ENCODE measurements around the gene GDF11.

The GDF11 gene

DNA sequence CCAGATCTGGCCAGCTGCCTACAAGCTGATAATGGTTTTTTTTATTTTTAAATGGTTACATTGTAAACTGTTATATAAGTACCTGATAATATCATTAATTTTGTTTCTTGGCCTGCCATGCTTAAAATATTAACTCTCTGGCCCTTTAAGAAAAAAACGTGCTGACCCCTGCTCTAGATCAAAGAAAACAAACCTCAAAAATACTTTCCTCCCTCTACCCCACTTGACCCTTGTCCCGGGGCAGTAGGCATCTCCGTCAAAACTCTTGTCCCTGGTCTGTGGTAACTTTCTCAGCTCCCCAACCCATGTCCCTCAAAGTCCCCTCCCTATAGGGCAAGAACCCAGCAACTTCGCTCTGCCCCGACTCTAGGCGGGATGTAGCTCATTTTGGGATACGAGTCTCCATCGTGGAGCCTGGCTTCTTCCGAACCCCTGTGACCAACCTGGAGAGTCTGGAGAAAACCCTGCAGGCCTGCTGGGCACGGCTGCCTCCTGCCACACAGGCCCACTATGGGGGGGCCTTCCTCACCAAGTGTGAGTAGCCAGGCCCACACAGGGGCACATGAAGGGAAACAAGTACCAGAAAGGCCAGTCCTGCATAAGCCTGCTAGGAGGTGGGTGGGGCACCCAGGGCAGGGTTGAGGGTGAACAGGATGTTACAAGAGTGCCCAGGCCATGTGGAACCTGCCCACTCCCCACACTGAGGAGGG is 19.3 kb upstream of the GDF11 start:
- FAIRE-seq: no peak

DNA sequence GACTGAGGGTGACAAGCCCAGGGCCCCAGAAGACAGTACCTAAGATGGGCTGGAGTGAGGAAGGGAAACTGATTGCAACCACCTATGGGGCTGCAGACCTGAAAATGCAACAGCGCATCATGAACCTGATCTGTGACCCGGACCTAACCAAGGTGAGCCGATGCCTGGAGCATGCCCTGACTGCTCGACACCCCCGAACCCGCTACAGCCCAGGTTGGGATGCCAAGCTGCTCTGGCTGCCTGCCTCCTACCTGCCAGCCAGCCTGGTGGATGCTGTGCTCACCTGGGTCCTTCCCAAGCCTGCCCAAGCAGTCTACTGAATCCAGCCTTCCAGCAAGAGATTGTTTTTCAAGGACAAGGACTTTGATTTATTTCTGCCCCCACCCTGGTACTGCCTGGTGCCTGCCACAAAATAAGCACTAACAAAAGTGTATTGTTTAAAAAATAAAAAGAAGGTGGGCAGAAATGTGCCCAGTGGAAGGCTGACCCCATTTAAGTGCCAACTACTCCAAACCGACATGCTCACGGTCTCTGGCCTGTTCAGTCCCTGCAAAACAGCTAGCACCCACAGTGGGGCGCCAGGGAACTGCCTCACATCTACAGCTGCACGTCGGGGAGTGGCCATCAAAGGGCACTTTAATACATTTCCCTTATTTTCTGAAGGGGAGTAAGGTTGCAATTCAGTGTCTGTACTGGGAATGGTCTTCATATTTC is 18.5 kb upstream of the GDF11 start:
- DNase-seq (ENCODE audit: low spot score): no peak
- no peak for FAIRE-seq

More for the DNA sequence above, 19.3 kb upstream of the GDF11 start:
- DNase-seq (ENCODE audit: low spot score): no peak

DNA sequence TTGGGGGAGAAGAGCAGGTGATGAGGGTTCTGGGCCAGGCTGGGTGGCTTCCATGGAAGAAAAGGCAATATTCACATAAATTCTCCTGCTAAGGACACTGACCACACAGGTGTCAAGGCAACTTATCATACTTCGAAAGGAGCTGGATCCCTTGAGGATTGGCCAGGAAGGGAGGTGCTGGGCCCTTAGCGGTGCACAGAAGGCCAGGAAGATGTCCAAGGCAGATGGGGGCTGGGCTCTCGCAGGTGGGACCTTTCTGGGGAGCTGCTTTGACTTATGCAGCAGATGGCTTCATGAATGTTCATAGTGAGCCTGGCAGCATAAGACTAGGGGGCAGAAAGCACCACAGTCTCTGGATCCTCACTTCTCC is 18.0 kb upstream of the GDF11 start:
- DNase-seq (ENCODE audit: low spot score) (no peak), FAIRE-seq (no peak)

DNA sequence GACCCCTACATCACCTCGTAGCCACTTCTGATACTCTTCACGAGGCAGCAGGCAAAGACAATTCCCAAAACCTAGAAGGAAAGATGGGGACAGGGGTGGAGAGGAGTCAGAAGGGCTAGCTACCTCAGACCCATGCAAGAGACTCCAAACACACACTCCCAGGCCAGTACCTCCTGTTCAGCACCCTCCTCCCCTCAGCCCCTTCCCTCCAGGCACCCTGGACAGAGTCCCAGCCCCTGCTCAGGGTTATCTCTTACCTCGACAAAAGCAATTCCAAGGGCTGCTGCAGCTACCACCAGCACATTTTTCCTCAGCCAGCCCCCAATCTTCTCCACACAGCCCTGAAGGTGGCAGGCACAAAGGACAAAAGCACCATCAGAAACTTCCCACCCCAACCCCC is 17.4 kb upstream of the GDF11 start:
- FAIRE-seq (no peak), DNase-seq (ENCODE audit: low spot score) (no peak)

DNA sequence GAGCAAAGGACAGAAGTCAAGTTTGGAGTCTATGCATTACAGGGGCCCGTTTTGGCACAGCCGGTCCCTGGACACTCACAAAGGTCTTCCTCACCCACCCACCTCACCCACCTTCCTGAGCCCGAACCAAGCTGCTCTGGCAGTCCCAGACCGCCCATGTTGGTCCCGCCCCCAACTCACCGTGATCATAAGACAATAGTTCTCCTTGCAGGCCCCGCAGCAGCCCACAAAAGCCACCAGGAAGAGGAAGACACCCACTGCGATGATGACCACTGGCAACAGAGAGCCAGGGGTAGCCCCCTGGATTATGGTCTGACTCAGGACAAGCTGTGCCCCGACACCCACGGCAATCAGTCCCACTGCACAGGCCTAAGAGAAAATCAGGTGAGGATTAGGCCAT is 16.0 kb upstream of the GDF11 start:
- DNase-seq (ENCODE audit: low spot score) (no peak), FAIRE-seq (no peak)

DNA sequence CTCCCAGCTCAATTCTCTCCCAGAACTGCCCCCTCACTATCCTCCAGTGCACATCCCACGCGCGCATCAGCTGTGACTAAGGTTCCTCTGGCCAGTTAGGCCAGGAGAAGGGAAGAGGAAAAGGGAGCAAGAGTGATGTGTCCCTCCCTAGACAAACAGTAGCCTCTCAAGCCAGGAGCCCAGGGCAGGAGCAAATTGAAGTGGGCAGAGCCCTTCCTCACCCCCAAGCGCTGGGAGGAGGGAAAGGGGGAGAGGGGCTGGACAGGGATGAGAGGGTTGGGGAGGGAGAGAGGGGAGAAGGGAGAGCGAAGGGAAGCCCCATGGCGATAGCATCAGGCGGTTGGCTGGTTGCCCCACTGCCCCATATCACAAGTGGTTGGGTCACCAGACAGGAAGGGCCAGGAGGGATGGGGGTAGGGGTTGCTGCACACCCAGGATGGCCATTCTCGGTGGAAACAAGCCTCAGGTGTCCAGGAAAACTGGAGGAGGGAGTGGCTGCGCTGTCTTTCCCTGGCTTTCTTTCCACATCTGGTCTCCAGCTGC is 15.2 kb upstream of the GDF11 start:
- DNase-seq (ENCODE audit: low spot score) (no peak), FAIRE-seq (no peak)

DNA sequence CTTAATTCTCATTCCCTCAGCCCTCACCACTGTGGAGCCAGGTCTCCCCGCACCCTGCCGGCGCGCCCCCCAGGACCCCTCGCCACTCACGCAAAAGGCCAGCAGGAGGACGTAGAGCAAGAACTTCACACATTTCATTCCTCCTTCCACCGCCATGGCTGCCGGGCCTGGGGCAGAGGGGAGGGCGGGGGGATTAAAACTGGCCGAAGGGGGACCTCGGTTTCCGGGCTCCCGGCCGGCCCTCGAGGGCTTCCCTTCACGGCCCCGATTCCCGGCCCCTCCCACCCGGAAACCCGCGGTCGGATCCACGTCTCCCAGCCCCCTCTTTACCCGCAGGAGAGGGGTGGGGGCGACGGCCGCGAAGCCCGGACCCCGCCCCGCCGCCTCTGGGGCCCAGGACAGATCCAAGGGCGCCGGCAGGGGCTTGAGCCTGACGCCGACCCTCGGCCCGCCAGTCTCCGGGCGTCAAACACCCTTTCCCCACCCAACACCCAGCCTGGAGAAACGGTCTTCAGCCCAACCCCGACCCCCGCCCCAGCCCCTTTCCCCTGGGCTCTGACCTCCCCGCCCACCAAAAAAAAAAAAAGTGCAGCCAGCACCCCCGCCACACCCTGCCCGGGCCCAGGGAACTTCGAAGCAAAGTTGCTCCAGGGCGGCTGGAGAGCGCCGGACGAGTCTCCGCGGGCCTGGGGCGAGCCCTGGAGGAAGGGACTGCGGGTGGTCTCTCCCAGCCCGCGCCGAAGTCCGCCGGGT is 14.6 kb upstream of the GDF11 start:
- peak; percentile 73 for DNase-seq (ENCODE audit: low spot score)
- no peak for FAIRE-seq

DNA sequence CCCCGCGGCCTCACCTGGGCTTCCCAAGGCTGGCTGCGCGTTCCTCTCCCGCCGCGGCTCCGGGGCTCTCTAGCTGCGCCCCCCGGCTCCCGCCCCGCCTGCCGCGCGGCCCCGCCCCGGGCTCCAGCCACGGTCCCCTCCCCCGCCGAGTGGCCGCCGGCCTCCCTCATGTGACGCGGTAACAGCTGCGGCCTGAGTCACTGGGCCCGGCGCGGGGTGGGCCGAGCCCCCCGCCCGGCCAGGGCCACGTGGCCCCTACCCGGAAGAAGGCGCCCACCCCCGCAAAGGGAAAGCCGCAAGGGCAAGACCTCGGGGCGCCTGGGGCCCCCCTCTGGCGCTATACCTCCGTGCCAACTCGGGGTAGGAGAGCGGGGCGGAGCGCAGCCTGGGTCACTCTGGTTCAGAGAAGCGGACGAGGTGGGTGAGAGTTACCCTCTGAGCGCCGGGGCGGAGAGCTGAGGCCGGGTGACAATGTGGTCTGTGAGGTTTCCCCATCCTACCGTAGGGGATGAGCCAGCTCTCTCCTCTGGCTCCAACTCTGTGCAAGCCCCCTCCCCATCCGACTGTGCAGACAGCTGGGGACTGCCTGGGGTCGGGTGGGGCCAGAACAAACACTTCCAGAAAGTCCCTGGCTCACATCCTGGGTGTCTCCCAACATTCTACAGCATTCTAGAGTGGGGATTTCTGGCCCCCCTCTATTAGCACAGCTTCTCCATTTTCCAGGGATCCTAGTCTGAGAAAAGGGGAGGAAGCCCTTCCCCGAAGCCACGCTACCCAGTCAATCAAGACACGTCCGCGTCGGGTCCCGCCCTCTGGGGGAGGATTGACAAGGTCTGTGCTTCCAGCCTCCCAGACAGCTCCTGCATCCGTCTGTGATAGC is 13.7 kb upstream of the GDF11 start, which contains the start of gene CD63:
Gene CD63 (minus strand): TSS at position 71 of the 880 bp plus-strand sequence. CDS start 668 bp downstream, outside the sequence.
- FAIRE-seq (no peak), DNase-seq (ENCODE audit: low spot score) (peak; percentile 94)

DNA sequence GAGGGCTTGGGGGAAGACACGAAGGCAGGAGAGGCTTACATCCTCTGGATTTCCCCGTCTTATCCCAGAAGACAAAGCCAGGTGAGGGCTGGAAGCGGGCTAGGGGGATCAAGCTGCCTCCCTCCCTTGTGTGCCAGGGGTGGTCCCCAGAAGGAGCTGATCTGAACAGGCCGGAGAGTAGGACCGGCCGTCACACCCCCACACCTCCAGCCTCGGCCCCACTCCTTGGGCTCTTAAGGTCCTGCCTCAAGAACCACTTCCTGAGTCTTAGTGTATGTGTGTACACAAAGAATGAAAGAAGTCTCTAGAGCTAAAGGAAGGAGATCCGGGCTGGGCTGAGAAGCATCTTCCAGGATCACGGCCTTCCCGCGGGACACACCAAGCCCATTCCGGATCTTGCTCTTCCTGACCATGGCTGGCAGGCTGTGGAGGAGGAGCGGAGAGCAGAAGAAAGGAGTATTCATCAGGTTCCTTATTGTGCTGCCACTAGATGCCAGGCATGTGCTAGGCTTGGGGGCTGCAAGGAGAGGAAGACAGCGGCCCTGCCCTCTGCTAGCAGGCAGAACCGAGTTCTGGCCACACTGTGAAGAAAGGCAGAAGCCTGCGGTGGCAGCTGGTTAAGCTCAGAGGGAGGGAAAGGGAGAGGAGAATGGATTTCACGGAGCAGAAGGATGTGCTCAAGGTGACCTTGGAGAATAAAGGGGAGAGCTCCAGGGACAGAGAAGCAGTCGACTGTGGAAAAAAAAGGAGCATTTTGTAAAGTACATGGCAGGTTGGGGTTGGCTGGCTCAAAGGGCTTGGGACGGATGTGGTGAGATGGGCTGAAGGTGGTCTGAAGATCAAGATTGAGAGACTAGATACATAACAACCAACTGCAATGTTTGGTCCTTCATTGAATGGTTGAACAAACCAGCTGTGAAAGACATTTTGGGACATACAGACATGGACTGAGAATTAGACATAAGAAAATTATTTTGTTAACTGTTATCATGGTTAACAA is 12.8 kb upstream of the GDF11 start:
- FAIRE-seq (no peak), DNase-seq (ENCODE audit: low spot score) (peak; percentile 44)

DNA sequence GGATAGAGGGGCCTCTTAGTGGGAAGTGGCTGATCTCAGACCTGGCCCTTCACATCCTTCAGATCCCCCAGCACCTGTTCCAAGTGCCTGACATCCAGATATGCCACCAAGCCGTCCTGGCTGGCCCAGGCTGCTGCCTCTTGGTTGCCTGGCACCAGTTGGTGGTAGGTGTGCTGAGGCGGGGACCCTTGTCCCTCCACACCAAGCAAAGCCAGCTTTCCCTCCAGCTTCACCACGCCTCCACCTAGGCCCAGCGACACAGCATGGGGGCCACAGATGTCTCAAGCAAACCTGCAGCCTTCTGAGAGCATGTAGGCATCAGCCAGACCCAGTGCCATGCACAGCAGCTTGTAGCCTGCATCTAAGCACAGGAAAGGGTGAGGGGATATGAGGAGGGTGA is 10.6 kb upstream of the GDF11 start:
- no peak for DNase-seq (ENCODE audit: low spot score)
- no peak for FAIRE-seq

DNA sequence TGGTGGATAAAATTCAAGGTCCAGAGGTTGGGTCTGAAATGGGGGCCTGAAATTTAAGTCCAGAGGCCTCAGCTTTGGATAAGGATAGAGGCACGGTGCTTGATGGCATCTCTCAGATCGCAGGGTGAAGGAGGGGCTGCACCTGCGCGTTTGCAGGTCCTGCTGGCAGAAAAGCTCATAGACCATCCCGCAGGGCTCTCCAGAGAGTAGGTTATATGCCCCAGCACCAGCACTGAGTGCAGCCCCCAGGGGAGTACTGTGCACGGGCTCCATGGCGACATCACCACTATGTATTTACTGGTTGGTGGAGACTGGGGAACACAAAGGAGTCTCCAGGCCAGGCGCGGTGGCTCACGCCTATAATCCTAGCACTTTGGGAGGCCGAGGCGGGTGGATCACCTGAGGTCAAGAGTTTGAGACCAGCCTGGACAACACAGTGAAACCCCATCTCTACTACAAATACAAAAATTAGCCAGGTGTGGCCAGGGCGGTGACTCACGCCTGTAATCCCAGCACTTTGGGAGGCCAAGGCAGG is 9.8 kb upstream of the GDF11 start:
- no peak for FAIRE-seq

DNA sequence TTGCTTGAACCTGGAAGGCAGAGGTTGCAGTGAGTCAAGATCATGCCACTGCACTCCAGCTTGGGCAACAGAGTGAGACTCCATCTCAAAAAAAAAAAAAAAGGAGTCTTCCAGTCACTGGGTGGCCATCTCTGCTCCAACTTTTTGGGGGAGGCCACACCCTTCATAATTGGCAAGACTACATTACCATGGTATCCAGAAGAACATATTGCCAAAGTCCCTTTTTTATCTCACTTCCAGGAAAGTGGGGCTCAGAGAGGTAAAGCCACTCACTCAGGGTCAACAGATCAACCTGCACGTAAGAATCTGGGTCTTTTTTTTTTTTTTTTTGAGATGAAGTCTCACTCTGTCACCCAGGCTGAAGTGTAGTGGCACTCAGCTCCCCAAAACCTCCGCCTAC is 9.1 kb upstream of the GDF11 start:
- FAIRE-seq (no peak), DNase-seq (ENCODE audit: low spot score) (no peak)

More for the DNA sequence above, 9.8 kb upstream of the GDF11 start:
- DNase-seq (ENCODE audit: low spot score): no peak

DNA sequence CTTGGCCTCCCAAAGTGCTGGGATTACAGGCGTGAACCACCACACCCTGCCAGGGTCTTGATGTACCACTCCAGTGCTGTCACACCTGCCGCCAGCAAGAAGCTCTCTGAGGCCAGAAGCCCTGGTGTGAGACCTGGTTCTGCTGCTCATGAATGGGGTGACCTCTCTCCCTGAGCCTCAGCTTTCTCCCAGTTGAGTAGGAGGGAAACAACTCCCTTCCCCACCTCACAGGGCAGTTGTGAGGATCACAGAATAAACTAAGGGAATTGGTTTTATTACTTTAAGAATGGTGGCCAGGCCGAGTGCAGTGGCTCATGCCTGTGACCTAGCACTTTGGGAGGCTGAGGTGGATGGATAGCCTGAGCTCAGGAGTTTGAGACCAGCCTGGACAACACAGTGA is 8.3 kb upstream of the GDF11 start:
- DNase-seq (ENCODE audit: low spot score): no peak
- no peak for FAIRE-seq

DNA sequence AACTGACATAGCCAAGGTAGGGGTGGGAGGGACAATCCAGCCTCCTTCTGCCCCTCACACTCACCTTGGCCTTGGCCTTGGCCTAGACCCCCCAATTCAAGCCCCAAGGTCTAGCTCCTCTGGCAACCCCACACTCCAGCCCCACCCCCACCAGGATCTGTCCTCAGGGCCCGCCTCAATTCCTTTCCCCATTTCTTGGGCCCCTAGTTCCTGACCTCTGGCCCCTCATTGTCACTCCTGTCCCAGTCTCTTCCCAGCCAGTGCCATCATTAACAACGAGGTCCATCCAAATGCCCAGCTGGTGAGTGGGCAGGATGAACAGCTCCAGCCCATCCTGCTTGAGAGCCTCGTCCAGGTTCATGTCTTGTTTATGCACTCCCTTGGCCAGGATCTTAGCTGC is 6.8 kb upstream of the GDF11 start:
- DNase-seq (ENCODE audit: low spot score) (no peak), FAIRE-seq (no peak)

DNA sequence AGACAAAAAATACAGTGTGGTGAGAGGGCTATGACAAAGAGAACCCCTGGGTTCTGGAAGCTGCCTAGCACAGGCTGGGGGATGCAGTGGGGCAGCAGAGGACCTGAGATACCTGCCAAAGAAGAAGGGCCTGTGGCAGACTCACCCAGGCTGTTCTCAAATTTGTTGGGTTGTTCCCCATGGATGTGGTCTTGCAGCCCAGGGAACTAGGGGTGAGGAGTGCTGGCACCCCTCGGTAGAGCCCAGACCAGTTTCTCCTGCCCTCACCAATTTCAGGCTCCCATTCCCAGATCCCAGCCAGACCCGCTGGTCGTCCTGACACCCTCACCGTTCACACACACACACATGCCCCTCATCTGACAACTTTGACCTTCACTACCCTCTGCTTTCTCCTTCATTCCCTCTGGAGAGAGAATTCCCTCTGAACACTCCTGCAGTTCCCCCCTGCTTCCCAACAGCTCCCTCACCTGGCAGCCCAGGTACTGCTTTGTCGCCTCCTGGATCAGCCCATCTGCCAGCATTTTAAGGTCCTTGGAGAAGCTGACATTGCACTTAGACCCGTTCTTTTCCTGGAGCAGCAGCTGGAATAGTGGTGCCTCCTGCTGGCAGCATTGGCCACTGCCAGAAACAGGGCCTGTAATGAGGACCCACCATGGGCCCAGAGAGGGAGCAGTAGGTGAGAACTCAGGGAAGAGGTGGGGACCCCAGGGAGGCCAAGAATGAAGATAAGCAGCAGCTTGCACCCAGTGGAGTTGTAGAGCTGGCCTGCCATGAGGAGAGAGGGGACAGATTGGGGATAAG is 5.9 kb upstream of the GDF11 start:
- DNase-seq (ENCODE audit: low spot score): peak; percentile 28
- FAIRE-seq: no peak

DNA sequence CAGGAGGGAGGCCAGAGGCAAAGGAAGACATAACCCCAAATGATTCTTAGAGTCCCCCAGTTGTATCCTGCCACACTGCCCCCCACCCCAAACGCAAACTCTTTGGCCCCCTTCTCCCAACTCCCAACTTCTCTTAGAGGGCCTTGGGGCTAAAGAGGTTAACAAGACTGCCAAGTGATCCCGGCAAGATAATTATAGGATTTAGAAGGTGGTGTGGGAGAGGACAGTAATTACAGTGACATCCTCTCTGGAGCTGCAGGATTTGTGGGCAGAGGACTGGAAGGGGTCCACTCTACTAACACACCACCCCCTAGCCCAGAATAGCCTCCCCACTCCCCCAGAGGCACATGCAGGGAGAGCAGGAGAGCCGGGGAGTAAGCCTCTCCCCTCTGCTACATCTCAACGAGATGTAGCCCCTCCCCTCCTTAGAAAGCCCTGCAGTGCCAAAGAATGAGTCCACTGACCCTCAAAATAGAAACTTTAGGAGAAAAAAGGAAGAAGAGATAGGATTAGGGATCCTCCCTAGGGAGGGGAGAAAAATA is 5.3 kb upstream of the GDF11 start:
- no peak for DNase-seq (ENCODE audit: low spot score)

DNA sequence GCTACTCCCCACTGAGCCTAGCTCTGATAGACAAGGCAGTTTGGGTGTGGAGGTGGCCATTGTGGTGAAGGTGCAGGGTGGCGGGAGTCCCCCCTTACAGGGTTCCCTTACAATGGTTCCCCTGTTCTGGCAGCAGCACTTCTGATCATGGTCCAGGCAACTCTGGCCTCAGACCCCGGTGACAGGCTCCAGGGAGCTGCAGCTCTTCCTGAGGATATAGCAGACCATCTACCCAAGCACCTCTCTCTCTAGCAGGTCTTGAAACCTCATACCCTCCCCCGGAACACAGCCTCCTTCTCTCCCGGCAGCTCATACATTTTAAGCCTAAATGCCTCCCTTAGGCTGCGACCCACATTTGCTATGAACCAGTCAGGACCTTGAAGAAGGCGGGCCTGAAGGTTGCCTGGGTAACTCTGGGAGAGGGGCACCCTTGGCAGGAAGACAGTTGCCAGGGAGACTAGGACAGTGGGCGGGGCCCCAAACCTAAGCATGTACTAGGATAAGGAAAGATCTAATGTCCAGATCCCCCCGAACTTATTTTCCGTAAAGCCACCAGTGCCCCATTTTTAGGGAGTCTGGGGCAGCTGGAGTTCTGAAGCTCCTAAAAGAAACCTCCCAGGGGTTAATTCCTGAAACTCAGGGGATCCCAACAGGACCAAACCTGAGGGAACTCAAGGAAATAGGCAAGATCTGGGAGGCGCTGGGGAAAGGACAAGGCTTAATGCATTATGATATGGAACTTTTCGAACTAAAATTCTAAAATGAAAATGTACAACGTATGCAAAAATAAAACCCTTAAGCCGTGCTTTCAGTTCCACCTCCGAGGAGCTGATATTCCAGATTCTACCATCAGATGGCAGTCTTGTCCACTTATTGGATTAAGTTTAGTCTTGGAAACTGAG is 4.5 kb upstream of the GDF11 start:
- DNase-seq (ENCODE audit: low spot score): peak; percentile 81
- FAIRE-seq: peak; percentile 35

More for the DNA sequence above, 5.3 kb upstream of the GDF11 start:
- no peak for FAIRE-seq
